NCI-H1092 (cell line): ENCODE data around the gene RRM2.
A peak's percentile ranks its signal among the peaks of the same experiment; 100 is the strongest.
"Not testable (repeated sequence)": the region's sequence is repeated elsewhere in the genome, so short reads cannot be mapped to it uniquely, and the experiment has no call there.

Source experiments
- DNase-seq: peaks from one replicate; lab custom pipeline; 2025; lab: John Stamatoyannopoulos, UW

The RRM2 gene

DNA sequence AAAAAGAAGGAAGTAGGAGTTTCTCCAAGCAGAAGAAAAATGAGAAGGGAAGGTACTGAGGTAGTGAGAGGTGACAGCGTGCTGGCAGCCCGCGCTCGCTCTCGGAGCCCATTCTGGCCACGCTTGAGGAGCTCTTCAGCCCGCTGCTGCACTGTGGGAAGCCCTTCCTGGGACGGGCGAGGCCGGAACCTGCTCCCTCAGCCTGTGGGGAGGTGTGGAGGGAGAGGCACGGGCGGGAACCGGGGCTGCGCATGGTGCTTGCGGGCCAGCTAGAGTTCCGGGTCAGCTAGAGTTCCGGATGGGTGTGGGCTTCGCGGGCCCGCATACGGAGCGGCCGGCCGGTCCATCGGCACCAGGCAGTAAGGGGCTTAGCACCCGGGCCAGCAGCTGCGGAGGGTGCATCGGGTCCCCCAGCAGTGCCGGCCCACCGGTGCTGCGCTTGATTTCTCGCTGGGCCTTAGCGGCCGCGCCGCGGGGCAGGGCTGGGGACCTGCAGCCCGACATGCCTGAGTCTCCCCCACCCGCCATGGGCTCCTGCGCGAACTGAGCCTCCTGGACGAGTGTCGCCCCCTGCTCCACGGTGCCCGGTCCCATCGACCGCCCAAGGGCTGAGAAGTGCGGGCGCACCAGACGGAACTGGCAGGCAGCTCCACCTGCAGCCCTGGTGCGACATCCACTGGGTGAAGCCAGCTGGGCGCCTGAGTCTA is 31.2 kb upstream of the RRM2 start:
- DNase-seq: no peak

DNA sequence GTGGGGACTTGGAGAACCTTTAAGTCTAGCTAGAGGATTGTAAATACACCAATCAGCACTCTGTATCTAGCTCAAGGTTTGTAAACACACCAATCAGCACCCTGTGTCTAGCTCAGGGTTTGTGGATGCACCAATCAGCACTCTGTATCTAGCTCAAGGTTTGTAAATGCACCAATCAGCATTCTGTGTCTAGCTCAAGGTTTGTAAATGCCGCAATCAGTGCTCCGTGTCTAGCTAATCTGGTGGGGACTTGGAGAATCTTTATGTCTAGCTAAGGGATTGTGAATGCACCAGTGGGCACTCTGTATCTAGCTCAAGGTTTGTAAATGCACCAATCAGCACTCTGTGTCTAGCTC is 30.7 kb upstream of the RRM2 start:
- not testable (repeated sequence) for DNase-seq

DNA sequence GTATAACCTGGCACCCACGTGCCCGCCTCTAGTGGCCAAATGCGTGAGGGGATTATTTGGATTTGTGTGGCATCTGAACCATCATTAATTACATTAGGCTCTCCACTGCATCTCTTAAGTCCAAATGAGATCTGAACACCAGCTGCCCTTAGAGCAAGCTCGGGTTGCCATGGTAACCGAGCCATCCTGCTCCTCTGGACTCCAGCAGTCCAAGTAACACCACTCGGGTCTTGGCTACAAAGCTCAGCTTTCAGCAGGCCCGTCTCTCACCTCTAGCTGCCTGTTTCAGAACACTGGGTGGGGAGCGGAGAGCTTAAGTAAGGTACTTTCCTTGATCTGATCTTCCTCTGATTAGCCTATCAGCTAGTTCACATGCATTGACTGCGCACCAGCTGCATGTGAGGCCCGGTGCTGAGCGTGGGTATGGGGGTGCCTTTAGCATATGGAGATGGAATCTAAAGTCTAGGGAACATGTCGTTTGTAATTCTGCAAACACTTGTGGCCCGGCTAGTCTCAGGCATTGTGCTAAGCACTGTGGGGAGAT is 28.2 kb upstream of the RRM2 start:
- no peak for DNase-seq

DNA sequence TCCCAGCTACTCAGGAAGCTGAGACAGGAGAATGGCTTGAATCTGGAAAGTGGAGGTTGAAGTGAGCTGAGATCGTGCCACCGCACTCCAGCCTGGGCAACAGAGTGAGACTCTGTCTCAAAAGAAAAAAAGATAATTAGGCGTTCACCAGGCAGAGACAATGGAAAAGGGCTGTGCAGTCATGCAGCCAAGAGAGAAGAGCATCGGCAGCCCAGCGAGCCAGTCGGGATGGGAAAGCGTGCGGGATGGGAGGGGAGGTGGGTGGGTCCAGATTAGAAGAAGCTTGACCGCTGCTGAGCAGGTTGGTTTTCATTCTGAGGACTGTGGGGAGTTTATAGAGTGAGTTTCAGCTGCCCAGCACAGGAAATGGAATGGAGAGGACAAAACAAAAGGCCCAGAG is 27.4 kb upstream of the RRM2 start:
- no peak for DNase-seq

DNA sequence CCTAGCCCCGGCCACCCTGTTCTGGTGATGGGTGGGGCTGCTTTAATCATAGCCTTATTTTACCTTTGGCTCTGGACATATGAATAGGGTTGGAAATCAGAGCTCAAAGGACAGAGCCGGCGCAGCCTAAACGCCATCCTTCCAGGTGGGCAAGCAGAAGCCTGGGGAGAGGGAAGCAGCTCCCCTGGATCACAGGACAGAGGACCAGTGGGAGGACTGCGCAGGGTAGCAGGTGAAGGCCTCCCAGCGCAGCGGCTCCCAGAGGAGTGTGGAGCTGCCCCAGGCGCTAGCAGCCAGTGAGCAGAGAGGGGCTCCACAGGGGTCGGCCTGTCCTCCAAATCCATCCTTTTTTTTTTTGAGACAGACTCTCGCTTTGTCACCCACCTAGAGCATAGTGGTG is 25.9 kb upstream of the RRM2 start:
- DNase-seq: no peak

DNA sequence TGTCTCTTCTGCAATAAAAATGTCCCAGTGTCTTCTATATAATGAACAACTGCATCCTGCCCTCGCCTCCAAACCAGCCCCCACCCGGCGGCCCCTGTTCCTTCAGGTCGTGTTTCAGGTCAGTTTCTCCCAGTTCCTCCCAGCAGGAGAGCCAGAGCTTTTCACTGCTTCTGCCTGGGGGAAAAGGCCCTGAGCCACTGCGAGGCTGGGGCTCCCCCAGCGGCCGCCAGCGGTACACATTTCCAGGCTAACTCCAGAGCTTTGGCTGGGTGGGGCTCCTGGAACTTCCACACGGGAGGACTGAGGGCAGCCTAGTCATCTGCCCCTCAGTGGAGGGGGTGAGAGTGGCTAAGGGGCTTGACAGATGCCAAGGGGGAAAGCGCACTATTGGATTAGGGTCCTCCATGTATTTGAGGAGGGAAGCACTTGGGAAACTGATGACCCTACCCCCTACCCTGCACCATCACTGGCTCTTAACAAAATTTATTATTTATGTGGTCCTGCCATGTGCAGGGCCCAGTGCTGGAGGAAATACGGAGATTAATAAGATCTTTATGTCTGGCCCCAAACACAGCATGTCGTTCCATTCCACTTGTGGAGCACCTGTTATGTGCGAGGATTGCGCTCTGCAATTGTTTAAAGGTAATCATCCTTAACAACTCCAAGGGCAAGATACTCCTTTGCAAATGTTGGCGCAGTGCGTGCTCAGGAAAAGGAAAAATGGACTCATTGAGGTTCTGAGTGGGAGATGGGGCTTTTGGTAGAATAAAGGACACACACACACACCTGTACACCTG is 25.0 kb upstream of the RRM2 start:
- DNase-seq: no peak

DNA sequence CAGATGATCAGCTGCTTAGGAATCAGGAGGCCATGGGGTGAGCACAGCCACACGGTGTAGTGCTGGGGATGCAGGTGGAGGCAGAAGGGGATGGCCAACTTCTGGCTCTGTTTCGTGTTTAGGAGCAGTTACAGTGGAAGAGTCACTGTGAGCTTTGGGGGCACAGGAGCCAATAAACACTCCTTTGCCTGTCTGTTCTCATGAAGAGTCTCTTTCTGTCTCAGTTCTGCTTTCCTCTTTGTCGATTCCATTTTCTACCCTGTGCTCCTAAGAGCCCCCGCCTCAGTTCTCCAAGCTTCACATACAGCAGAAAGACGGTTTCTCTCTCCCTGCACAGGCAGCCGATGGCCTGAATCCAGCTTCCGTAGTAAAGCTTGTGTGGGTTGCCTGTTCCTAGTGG is 21.0 kb upstream of the RRM2 start:
- no peak for DNase-seq

DNA sequence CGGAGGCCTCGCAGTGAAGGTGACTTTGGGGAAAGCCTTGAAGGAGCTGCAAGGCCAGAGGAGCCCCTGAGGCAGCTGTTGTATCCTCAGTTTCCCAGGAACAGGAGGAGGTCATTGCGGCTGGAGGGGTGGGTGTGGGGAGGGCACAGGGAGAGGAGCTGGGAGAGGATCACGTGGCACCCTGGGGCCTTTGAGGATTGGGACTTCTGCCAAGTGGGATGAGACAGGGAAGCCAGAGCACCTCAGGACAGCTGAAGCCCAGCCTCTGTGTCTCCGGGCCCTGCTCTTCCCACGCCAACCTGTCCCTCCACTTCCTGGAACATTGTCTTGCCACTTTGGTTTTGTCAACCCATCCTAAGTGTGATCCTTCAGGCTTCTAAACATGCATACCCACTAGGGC is 19.4 kb upstream of the RRM2 start:
- DNase-seq: no peak

DNA sequence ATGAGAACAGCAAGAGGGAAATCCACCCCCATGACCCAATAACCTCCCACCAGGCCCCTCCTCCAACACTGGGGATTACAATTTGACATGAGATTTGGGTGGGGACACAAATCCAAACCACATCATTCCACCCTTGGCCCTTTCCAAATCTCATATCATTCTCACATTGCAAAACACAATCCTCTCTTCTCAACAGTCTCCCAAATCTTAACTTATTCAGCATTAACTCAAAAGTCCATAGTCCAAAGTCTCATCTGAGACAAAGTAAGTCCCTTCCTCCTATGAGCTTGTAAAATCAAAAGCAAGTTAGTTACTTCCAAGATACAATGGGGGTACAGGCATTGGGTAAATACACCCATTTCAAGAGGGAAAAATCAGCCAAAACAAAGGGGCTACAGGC is 17.6 kb upstream of the RRM2 start:
- not testable (repeated sequence) for DNase-seq

DNA sequence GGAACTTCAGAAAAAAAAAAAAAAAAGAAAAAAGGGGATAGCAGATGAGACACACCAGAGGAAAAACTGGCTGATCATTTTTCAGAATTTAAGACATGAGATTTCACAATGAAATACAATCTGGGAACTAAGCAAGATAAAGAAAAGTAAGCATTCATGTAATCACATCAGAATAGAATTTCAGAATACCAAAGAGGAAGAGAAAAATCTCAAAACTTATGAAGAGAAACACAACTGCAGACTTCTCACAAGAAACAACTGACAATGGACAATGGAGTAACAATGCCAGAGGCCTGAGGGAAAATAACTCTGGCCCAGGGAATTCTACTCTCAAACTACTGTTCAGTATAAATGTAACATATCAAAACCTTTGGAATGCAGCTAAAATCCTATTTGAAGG is 13.2 kb upstream of the RRM2 start:
- no peak for DNase-seq

DNA sequence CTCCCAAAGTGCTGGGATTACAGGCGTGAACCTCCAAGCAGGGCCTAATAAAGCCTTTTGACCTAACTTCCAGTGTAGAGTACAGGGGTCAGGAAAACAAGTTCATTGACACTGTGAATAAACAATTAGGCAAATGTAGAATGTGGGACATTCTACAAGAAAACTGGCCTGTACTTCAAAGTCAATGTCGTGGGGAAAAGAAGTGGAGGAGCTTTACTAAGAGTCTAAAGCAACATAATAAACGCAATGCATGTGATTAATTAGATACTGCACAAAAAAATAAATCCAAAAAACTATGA is 3.6 kb upstream of the RRM2 start:
- no peak for DNase-seq

DNA sequence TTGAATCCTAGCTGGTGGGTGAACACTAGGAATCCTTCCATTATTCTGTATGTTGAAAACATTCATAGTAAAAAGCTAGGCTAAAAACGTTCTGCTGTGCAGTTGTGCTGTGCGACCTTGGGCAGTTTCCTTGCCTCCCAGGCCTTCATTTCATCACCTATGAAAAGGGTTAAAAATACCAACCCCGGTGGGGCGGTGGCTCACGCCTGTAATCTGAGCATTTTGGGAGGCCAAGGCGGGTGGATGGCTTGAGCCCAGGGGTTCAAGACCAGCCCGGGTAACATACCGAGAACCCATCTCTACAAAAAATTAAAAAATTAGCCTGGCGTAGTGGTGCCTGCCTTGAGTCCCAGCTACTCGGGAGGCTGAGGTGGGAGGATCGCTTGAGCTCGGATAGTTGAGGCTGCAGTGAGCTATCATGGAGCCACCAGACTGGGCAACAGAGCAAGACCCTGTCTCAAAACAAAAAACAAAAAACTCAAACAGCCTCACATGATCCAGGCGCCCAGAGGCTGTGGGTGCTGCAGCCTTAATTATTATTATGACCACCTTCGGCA is 2.9 kb upstream of the RRM2 start:
- no peak for DNase-seq

DNA sequence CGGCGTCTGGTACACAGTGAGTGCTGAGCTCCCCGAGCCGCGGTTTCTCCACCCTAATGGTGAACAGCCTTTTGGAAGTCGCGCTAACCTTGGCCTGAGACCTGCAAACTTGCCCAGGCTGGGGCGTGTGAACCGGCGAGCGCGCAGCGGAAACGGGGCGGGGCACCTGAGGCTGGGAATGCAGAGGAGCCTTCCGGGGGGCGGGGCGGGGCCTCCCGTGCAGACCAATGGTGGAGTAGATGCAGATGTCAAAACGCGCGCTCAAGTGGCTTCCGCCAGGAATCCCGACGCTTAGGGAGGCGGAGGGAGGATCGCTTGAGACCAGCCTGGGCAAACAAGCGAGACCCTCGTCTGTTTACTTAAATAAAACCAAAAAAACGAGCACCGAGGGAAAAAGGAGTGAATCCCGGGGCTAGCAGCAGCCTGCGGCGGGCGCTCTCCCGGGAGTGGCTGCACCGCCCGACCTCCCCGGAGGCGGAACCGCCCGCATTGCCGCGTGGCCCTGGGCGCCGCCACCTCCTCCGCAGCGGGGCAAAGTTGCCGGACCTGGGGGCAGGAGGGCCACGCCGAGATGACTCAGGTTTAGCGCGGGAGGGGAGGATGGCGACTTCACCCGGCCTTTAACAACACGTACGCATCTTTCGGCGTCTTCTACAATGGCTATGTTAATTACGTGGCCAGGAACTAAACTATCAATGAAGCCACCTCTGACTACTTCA is 2.2 kb upstream of the RRM2 start:
- DNase-seq: peak; percentile 88

DNA sequence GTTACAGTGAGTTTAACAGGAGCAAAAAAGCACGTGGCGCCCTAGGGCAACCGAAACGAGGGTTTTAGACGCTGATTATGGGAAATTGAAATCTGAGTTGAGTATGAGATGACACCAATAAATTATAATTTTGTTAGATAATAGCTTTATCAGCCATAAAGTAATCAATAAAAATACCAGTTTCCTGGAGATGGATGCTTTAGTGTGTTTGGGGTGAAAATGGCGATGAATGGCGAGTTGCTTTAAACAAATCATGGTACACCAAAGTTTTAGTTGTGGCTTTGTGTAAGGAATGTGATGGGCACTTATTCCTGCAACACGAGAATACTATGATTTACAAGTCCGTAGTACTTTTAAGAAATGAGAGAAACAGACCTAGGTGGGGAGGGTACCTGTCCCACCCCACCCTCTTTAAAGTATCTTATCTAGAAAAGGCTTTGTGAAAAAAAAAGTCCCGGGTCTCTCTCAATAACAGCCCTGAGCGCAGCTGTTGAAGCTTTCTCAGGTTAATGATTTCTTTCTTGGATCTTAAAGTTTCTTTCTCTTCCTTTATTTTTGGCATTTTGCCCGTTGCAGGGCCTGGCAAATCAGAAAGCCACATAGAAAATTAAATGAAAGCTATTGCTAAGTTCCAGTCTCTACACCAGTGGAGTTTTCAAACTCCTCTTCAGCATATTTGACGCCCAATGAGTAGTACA is 1.5 kb upstream of the RRM2 start:
- no peak for DNase-seq

DNA sequence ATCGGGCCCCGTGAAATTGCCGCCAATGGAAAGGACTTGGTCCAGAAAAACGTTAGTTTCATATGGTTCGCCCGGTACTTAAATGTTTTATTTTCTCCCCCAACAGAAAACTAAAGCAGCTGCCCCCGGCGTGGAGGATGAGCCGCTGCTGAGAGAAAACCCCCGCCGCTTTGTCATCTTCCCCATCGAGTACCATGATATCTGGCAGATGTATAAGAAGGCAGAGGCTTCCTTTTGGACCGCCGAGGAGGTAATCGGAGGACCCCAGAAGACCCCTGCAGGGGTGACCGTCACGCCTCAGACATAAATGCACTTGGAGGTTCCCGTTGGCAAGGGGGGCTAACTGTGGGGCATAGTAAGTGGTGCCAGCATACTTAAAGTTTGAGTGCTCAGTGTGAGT is 742 bp downstream of the RRM2 start:
- no peak for DNase-seq

DNA sequence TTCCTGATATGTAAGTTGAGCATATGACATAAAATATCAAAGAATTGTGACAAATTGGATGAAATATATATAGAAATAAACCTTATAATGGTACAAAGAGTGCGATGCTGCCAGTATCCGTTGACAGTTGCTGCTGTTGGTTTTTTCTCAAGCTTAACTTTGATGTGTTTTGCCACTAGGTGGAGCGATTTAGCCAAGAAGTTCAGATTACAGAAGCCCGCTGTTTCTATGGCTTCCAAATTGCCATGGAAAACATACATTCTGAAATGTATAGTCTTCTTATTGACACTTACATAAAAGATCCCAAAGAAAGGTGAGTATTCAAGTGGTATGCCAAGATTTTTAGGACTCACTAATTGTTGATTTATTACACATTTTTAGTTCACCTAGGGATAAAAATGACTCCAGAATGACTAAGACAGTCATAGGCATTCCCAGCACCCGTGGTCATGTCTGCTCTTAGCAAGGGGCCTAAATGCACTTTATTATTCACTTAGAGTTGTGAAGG is 2.1 kb downstream of the RRM2 start:
- DNase-seq: peak; percentile 35

DNA sequence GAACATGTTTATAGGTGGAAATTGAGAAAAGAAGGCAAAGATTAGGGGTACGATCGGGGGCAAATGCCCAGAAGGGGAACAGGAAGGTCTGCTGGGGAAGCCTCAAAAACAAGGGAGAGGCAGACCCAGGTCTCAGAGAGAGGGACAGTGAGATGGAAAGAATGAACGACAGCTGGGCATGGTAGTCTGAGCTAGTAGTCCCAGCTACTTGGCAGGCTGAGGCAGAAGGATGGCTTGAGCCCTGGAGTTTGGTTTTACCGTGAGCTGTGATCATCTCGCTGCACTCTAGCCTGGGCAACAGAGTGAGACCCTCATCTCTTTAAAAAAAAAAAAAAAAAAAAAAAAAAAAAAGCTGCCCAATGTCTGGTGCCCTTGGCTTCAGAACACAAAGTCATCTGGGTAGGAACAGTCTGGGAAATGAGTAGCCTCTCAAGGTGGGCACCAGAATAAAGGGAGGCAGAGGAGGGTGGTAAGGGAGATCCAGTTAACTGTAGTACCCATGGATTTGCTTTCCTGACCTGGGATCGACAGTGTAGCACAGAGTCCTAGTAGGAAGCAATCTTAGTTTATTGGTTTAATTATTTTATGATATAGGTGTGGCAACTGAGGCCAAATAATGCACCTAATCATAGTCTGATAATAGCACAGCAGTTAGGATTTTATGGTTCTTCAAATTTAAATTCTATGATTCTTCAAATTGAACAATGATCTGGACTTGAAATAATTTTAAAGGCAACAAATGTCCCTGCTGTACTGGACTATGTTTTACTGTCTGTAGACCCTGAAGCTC is 3.5 kb downstream of the RRM2 start:
- DNase-seq: no peak

DNA sequence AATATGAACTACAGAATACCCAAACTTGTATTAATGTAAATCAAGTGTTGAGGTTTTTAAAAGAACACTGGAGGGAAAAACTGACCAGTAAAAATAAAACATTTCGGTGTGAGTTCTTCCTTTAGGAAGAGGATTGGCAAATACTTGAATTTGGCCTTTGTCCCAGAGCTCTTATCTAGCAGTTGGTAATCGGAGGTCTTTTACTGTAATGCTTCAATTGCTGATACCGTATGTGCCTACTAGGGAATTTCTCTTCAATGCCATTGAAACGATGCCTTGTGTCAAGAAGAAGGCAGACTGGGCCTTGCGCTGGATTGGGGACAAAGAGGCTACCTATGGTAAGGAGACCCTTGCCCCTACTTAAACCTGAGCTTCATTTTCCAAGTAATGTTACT is 4.1 kb downstream of the RRM2 start:
- peak; percentile 38 for DNase-seq

DNA sequence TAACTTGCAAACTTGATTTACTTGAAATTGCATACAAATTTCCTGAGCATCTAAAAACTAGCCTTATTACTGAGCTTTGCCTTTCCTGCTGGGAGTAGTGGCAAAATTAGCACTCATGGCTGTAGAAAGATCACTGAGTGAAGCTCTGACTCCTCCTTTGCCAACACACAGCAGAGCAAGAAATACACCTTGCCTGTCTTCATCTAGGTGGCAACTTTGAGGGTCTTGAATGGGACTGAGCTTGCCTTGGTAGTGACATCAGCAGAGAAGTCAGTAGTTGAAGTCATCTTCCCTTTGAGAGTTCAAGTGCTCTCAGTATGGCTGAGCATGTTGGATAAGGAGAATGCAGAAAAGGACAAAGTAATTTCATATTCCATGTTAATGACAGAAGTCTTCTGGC is 5.9 kb downstream of the RRM2 start:
- no peak for DNase-seq

DNA sequence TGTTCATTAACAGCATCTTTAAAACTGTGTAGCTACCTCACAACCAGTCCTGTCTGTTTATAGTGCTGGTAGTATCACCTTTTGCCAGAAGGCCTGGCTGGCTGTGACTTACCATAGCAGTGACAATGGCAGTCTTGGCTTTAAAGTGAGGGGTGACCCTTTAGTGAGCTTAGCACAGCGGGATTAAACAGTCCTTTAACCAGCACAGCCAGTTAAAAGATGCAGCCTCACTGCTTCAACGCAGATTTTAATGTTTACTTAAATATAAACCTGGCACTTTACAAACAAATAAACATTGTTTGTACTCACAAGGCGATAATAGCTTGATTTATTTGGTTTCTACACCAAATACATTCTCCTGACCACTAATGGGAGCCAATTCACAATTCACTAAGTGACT is 7.0 kb downstream of the RRM2 start:
- no peak for DNase-seq

DNA sequence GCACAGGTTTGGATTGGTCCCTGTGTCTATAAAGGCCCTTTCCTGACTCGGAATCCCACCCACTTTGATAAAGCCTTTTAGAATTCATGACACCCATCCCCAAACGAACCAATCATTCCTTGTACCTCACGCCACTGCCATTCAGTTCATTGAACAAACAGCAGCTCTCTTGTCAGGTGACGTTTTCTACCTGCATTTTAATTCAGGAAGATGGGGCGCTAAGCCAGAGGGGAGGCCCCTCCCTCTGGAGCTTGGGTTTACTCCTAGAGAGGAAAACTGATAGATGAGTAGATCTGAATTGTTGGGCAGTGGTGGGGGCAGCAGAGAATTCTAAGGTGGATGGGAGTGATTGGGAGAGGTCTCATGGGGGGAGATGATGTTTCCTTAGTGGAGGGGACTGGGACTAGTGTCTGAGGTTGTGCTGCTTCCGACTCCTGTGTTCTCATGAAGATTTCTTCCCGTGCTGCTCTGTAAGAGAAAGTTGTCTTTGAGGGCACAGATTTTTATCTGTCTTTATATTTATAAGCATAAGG is 9.6 kb downstream of the RRM2 start:
- no peak for DNase-seq
